Tibial nerve (tissue), 3 donors: ENCODE results near the gene MOCS1.

Experiments
- CTCF ChIP-seq, 5 experiments: fragments of 200-600 bp in 3 of 5; fragments of 450-650 bp in 2 of 5; sonication (generic) in 3 of 5; IDR thresholded peaks; one replicate each; pipeline ENCODE4 v1.5.1; 2016 to 2019; ENCODE audit warnings: antibody characterized with exemption in 5 of 5, mild to moderate bottlenecking in 3 of 5, moderate library complexity in 2 of 5
- POLR2A ChIP-seq, 2 donors: fragments of 450-650 bp; IDR thresholded peaks; one replicate each; pipeline ENCODE4 v1.6.1; 2017; ENCODE audit warnings: antibody characterized with exemption in 2 of 2, mild to moderate bottlenecking in 2 of 2, moderate library complexity in 2 of 2

GRCh38 chr6:39965751-39966150 lies 31.5 kb upstream of the MOCS1 start:
- TF ChIP-seq POLR2A (IDR thresholded peaks at IDR 0.05), result no peak
- TF ChIP-seq CTCF (IDR thresholded peaks at IDR 0.05), result no peak
